ENCODE results near the gene ALG11.
A peak's percentile ranks its signal among the peaks of the same experiment; 100 is the strongest.
"Not testable (repeated sequence)": the region's sequence is repeated elsewhere in the genome, so short reads cannot be mapped to it uniquely, and the experiment has no call there.

ALG11 gene

GRCh38 chr13:52011632-52012511 is at the start of gene ALG11:
Gene ALG11, plus strand, starts transcription at chr13:52012398. Its CDS starts 21 bp downstream, at chr13:52012419.
- DNase-seq: peak; percentile 98

GRCh38 chr13:51966186-51966585 is 46.0 kb upstream of the ALG11 start:
- DNase-seq: no peak

DNA sequence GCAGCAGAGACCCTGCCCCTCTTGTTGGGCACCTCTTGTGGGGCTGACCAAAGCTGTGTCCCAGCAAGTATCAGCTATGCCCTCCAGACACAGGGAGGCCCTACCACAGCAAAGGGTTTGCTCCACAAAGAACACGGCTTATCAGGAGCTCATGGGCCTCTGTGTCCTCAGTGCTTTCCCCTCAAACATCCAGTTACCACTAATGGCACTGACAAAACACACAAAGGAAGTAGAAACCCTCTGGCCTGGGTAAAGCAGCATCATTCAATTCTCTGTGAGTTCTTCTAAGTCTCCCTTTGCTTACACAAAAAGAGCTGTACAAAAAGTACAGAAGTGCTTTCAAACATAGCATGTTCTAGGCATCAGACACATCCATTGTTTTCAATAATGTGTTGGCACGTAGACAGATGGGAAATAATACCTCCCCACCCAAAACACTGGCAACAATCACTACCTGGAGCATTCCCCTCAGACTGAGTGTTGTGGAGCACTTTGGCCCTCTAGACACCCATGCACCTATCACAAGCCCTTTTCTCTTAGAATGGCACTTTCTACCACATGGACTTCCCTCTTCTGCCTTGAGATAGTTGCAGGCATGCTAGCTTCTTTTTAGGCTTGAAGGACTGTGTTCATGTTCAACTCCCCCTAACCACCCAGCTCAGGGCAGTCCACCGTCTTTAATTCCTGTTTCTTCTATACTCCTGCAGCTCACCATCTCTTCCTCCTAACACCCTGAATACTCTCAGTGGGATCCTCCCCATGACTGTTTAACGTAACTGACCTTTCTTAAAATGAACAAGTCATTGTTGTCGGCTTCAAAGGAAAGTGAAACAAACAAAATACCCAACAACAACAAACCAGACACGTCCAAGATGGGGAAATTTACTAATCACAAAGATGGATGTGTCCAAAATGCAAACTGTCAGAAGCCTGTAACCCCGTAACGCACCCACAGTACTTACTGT is 44.4 kb upstream of the ALG11 start:
- no peak for DNase-seq

- DNase-seq: no peak
These were observed 41.8 kb upstream of the ALG11 start for GRCh38 chr13:51970349-51970748.

- no peak for DNase-seq
These were observed 40.4 kb upstream of the ALG11 start for GRCh38 chr13:51971520-51972426.

GRCh38 chr13:51974482-51974881 is 37.7 kb upstream of the ALG11 start:
- no peak for DNase-seq

DNA sequence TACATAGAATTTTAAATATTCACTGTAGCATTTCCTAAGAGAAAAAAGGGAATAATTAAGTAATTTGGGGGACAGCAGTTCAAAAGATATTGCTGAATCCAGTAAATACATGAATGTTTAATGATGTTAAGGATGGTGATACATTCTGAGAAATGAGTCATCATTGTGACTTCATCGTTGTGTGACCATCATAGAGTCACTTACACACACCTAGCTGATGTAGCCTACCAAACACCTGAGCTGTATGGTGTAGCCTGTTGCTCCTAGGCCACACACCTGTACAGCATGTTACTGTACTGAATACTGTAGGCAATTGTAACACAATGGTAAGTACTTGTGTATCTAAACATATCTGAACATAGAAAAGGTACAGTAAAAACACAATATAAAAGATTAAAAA is 35.8 kb upstream of the ALG11 start:
- no peak for DNase-seq

DNA sequence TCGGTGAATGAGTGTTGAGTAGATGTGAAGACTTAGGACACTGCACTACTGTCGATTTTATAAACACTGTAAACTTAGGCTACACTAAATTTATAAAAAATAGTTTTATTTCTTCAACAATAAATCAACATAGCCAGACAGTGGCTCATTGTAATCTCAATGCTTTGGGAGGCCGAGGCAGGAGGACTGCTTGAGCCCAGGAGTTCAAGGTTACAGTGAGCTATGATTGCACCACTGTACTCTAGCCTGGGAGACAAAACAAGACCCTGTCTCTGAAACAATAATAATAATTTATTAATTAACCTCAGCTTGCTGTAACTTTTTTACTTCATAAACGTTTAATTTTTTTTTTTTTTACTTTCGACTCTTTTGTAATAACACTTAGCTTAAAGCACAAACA is 35.3 kb upstream of the ALG11 start:
- no peak for DNase-seq

GRCh38 chr13:51977625-51978024 is 34.6 kb upstream of the ALG11 start:
- DNase-seq: no peak

DNA sequence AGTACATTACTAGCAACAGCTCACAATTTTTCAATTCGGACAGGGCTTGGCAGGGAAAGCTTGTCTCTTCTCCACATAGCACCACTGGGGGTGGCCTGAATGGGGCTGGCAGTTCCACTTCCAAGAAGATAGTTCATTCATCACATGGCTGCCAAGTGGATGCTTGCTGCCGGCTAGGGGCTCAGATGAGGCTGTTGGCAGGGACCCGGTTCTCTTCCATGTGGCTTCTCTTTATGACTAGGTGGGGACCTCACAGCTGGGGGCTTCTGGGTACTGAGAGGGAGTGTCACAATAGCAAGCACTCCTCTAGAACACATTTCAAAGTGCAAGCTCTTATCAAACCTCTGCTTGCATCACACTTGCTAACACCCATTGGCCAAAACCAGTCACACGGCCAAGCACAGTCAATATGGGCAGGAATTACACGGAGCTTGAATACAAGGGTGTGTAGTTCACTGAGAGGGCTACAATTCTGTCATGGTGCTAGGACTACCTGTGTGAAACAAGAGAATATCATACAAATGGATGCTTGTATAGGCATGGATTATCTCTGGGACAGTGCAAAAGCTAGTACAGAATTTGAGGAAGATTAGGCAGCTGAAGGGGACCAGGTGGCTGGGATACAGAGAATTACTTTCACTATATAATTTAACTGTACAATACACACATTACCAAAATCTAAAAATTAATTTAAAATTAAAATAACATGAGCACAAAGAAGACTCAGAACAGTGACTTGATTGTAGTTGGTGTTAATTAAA is 33.2 kb upstream of the ALG11 start:
- no peak for DNase-seq

DNA sequence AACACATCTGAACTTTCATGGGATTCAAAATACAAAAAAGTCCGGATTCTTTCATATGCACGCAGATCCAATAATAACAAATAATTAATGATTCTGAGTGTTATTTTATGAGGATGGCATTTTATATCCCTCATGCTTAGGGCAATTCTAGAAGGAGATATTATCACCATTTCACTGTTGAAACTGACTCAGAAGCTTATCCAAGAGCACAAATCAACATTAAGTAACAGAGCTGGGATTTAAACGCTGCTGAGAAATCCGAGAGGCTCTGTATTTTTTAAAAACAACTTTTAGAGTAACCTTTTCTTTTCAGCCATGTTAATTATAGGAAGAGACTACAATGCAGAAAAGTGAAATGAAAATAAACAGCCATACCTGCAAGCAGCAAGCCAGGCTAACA is 31.3 kb upstream of the ALG11 start:
- no peak for DNase-seq

DNA sequence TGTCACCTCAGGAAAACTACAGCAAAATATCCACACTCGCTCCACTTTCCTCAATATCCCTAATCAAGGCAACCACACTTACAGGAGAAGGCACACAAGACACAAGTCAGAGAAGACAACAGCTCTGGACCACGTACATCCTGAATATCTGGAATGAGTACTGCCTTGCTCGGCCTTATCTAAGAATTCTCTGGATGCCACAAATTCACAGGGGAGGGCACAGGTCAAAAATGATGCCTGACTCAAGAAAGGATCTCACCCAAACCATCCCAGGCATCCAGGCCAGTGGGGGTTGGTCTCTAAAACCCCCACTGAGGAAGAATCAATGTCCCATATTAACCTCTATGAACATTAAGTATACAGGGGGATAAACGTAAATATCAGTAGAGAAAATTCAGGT is 30.8 kb upstream of the ALG11 start:
- DNase-seq: no peak

- not testable (repeated sequence) for DNase-seq
These were observed 28.9 kb upstream of the ALG11 start for GRCh38 chr13:51983292-51983691.

GRCh38 chr13:51984904-51985303 is 27.3 kb upstream of the ALG11 start:
- DNase-seq: not testable (repeated sequence)

DNA sequence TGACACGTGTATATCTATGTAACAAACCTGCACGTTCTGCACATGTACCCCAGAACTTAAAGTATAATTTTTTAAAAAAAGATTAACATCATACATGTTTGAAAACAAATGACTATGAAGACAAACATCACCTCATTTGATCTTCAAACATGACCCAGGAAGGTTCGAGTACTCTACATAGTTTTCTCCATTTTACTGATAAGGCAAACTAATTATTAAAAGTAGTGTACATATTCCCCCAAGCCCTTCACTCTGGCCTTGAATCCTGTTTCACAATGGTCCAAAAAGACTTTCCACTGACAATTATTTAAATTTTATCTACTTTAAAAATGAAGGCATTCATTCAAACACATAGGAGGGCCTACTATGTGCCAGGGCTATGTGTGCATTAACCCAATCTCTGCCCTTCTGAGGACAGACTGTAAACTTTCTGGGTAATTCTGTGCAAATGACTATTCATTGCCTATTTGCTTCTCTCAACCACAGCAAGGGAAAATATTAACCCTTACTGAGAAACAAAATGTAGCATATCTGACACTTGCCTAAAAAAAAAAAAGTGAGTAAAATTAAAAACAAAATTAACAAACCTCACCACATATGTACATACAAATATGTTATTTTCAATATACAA is 23.1 kb upstream of the ALG11 start:
- no peak for DNase-seq

GRCh38 chr13:51993713-51994112 is 18.5 kb upstream of the ALG11 start:
- no peak for DNase-seq

DNA sequence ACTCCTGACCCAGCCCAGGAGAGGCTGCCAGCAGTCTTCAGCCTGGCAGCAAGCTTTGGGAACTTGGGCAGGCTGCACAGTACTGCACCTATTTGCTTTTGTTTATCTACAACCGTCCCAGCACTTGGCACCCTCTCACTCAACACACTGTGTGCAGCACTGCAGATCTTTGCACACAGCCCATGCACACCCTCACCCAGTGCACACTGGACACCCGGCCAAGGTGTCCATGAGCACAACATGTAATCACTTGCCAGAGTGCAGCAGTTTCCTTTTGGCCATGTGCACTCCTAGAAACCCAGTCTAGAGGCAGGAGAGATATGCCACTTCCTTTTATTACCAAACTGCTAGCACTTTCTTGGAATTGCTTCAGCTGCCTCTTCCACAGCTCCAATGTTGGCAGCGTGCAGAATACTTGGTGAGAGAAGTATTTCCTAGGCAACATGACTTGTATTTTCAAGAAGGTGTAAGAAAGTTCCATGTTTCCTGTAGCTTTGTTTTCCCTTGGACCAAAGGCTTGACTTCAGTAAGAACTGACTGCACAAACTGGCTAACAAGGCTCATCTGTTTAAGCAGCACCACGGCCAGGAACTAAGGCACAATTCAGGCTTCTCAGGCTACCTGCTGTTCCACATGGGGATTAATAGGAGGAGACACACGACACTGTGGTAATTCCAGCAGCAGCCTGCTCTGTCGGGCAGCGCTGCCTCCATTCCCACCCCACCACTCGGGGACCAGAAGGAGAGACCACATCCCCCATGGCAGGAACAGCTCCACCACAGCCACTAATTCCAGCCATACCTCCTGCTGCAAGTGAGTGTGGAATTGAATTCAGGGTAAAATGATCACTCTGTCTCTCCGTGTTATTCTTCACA is 16.3 kb upstream of the ALG11 start:
- DNase-seq: no peak

- DNase-seq: no peak
These were observed 15.6 kb upstream of the ALG11 start for GRCh38 chr13:51996641-51997040.

GRCh38 chr13:51997186-51997585 is 15.0 kb upstream of the ALG11 start:
- no peak for DNase-seq

GRCh38 chr13:51997641-51998330 is 14.4 kb upstream of the ALG11 start:
- no peak for DNase-seq

Data from CD4-positive, alpha-beta T cell treated with Interferon gamma for 1 hour (primary cell).